Sigmoid colon (tissue), 4 donors: ENCODE results near the gene FITM1.

Experiments used
- CTCF ChIP-seq, 4 experiments: fragments of 450-650 bp in 3 of 4; fragments of 200-600 bp in 1 of 4; IDR thresholded peaks; one replicate each; pipeline ENCODE4 v1.5.1; 2016 to 2019; ENCODE audit warnings: antibody characterized with exemption in 4 of 4, mild to moderate bottlenecking in 3 of 4, moderate library complexity in 2 of 4
- EP300 ChIP-seq, 4 donors: sonication (generic); formaldehyde crosslinking; IDR thresholded peaks; one replicate each; pipeline ENCODE4 v1.6.1; 2017; ENCODE audit warnings: antibody characterized with exemption in 4 of 4
- POLR2AphosphoS5 ChIP-seq, 4 donors: sonication (generic); formaldehyde crosslinking; IDR thresholded peaks; one replicate each; pipeline ENCODE4 v1.6.1; 2017; ENCODE audit warnings: antibody characterized with exemption in 4 of 4

DNA sequence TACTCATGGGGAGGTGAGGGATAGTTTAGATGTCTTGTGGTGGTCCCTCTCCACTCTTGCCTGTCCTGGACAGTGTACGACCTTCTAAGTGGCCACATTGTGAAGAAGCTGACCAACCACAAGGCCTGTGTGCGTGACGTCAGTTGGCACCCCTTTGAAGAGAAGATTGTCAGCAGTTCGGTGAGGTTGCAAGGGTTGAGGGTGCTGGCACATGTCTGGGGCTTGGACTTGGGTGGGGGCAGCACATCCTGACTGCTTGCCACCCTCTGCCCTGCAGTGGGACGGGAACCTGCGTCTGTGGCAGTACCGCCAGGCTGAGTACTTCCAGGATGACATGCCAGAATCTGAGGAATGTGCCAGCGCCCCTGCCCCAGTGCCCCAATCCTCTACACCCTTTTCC lies 7.6 kb upstream of the FITM1 start:
- TF ChIP-seq CTCF (IDR thresholded peaks at IDR 0.05) (no peak), POLR2AphosphoS5 (IDR thresholded peaks at IDR 0.05) (no peak), EP300 (IDR thresholded peaks at IDR 0.05) (no peak)
